Transverse colon (tissue), 4 donors: ENCODE results near the gene MYH1. TPM values are rescaled to one million over a fixed set of nuclear protein-coding genes. Genes with fewer than 3 reads are reported as not detected.
"Not testable (repeated sequence)": the region's sequence is repeated elsewhere in the genome, so short reads cannot be mapped to it uniquely, and the experiment has no call there.

Source experiments
- DNase-seq: peaks from one replicate; pipeline ENCODE4 v3.0.0-alpha.2; 2019
- H3K27ac ChIP-seq, 4 donors: fragments of 200-600 bp; sonication (generic); 2 replicates each; pipeline ENCODE4 v1.5.1; 2016 to 2018; ENCODE audit warnings: inconsistent platforms in 4 of 4
- H3K27me3 ChIP-seq: fragments of 200-600 bp; sonication (generic); 2 replicates; pipeline ENCODE4 v1.5.1; 2017; ENCODE audit warnings: inconsistent platforms
- H3K36me3 ChIP-seq, 4 donors: fragments of 200-600 bp; sonication (generic); 2 replicates each; pipeline ENCODE4 v1.5.1; 2017 to 2019; ENCODE audit warnings: inconsistent platforms in 4 of 4
- H3K4me1 ChIP-seq, 4 donors: fragments of 200-600 bp; sonication (generic); 2 replicates each; pipeline ENCODE4 v1.5.1; 2017 to 2020; ENCODE audit warnings: inconsistent platforms in 4 of 4
- H3K4me3 ChIP-seq, 4 donors: fragments of 200-600 bp; sonication (generic); 1 replicate in 1 of 4; 2 replicates in 3 of 4; pipeline versions ENCODE4 v1.5.1 to v1.6.1; 2017 to 2019; ENCODE audit warnings: inconsistent platforms in 4 of 4
- H3K9me3 ChIP-seq, 2 donors: fragments of 200-600 bp; sonication (generic); 2 replicates each; pipeline ENCODE4 v1.5.1; 2017 to 2019; ENCODE audit warnings: inconsistent platforms in 2 of 2
- CTCF ChIP-seq, 5 experiments: fragments of 200-600 bp in 3 of 5; fragments of 450-650 bp in 2 of 5; sonication (generic) in 3 of 5; IDR thresholded peaks; 1 replicate in 2 of 5; 2 replicates in 3 of 5; pipeline ENCODE4 v1.5.1; 2016 to 2017; ENCODE audit warnings: antibody characterized with exemption in 5 of 5, inconsistent platforms in 3 of 5, mild to moderate bottlenecking in 2 of 5, moderate library complexity in 1 of 5
- EP300 ChIP-seq: sonication (generic); formaldehyde crosslinking; IDR thresholded peaks from one replicate; pipeline ENCODE4 v1.6.1; 2017; ENCODE audit warnings: antibody characterized with exemption, low read depth
- POLR2A ChIP-seq: fragments of 450-650 bp; IDR thresholded peaks from one replicate; pipeline ENCODE4 v1.6.1; 2016; ENCODE audit warnings: antibody characterized with exemption, mild to moderate bottlenecking, moderate library complexity
- POLR2AphosphoS5 ChIP-seq, 3 donors: sonication (generic); formaldehyde crosslinking; IDR thresholded peaks; one replicate each; pipeline ENCODE4 v1.6.1; 2016; ENCODE audit warnings: antibody characterized with exemption in 3 of 3
- WGBS, 2 donors: methylation state at CpG; one replicate each; pipeline ENCODE4 v1.1.5; 2018; ENCODE audit warnings: low coverage in 1 of 2; 5-methylcytosine and 5-hydroxymethylcytosine counted together
- in situ Hi-C, 4 donors: fragments of 200-750 bp; cut with MboI; loops; one replicate each; pipeline versions ENCODE4 v1.15.0 to v1.15.1; 2017; ENCODE audit warnings: low sequenced_read_pairs in 3 of 4, low pct_ligation_motif_present in 1 of 4, low pct_unique_long_range_greater_than_20kb in 1 of 4
- intact Hi-C: fragments of 100-400 bp; cut with DNase I; formaldehyde crosslinking; loops from one replicate; pipeline ENCODE4 v1.15.1; 2023; ENCODE audit warnings: low total_unique reads
- total RNA-seq, 4 donors: library from RNA; depleted of rRNA; stranded (reverse); fragments of >200 nt; gene quantifications; one replicate each; pipeline ENCODE4 v1.1.0, GENCODE V29; 2016

The MYH1 gene
- total RNA-seq, 4 donors from 2014 or later = 0.16 to 1.6 TPM; not detected in 2

- no peak overlapping the region for H3K27ac ChIP-seq
- DNase-seq = no peak
- H3K9me3 ChIP-seq = no peaks in the 10 kb centered on the region
- TF ChIP-seq POLR2A (no peak), POLR2AphosphoS5 (IDR thresholded peaks at IDR 0.05) (no peak), CTCF (IDR thresholded peaks at IDR 0.05) (no peak), EP300 (no peak)
- whole genome bisulfite sequencing, 2 donors = 73 to 78% methylated on average over 5 to 6 of the region's 6 CpGs
- intact Hi-C loops = no loop called here
- no peaks in the 10 kb centered on the region for H3K36me3 ChIP-seq
- peaks cover 0 to 2% (median 0%) of the 10 kb centered on the region in 4 donors for H3K4me1 ChIP-seq
- no peaks in the 10 kb centered on the region for H3K27me3 ChIP-seq
- no peak overlapping the region for H3K4me3 ChIP-seq
- in situ Hi-C loops = no loop called here
These were observed 29.0 kb upstream of the MYH1 start for GRCh38 chr17:10547351-10547750.

- WGBS, 2 donors = 62 to 73% methylated on average over 4 to 5 of the region's 5 CpGs
- H3K4me3 ChIP-seq, H3K27ac ChIP-seq, H3K27me3 ChIP-seq, H3K9me3 ChIP-seq, H3K4me1 ChIP-seq, intact Hi-C loops, DNase-seq, H3K36me3 ChIP-seq, in situ Hi-C loops: not testable (repeated sequence)
These were observed 25.1 kb upstream of the MYH1 start for GRCh38 chr17:10543486-10543885.

GRCh38 chr17:10541179-10541578 is 22.8 kb upstream of the MYH1 start:
- H3K27me3 ChIP-seq, in situ Hi-C loops, H3K4me3 ChIP-seq, H3K4me1 ChIP-seq, H3K9me3 ChIP-seq, DNase-seq, H3K36me3 ChIP-seq, intact Hi-C loops, H3K27ac ChIP-seq: not testable (repeated sequence)
- 92 to 100% methylated on average over 3 to 6 of the region's 6 CpGs for WGBS, 2 donors

- H3K9me3 ChIP-seq = no peaks in the 10 kb centered on the region
- H3K36me3 ChIP-seq = no peaks in the 10 kb centered on the region
- TF ChIP-seq EP300 (no peak), POLR2A (no peak), POLR2AphosphoS5 (IDR thresholded peaks at IDR 0.05) (no peak), CTCF (IDR thresholded peaks at IDR 0.05) (no peak)
- 83% methylated on average over 1 of the region's 1 CpG; no CpG with 5 or more reads in 1 of the 2 donors for WGBS, 2 donors
- no peak for DNase-seq
- no peaks in the 10 kb centered on the region for H3K4me1 ChIP-seq
- in situ Hi-C loops = no loop called here
- H3K27ac ChIP-seq = no peak overlapping the region
- intact Hi-C loops = no loop called here
- no peak overlapping the region for H3K4me3 ChIP-seq
- H3K27me3 ChIP-seq = no peaks in the 10 kb centered on the region
These were observed 13.7 kb upstream of the MYH1 start for GRCh38 chr17:10532026-10532425.

GRCh38 chr17:10527419-10527818 is 9.1 kb upstream of the MYH1 start:
- in situ Hi-C loops = no loop called here
- H3K4me3 ChIP-seq = no peak overlapping the region
- H3K36me3 ChIP-seq = no peaks in the 10 kb centered on the region
- no peaks in the 10 kb centered on the region for H3K4me1 ChIP-seq
- intact Hi-C loops = no loop called here
- DNase-seq = no peak
- no peaks in the 10 kb centered on the region for H3K9me3 ChIP-seq
- no peak overlapping the region for H3K27ac ChIP-seq
- 67 to 87% methylated on average over 4 to 6 of the region's 6 CpGs for WGBS, 2 donors
- TF ChIP-seq POLR2A = no peak
- TF ChIP-seq CTCF (IDR thresholded peaks at IDR 0.05) = no peak
- no peak for TF ChIP-seq EP300
- TF ChIP-seq POLR2AphosphoS5 (IDR thresholded peaks at IDR 0.05) = no peak
- no peaks in the 10 kb centered on the region for H3K27me3 ChIP-seq
